Thyroid gland (tissue), 4 donors: ENCODE data around the gene OR1Q1.

Experiments used
- POLR2A ChIP-seq, 2 donors: fragments of 450-650 bp; IDR thresholded peaks; one replicate each; pipeline ENCODE4 v1.6.1; 2017; ENCODE audit warnings: antibody characterized with exemption in 2 of 2, mild to moderate bottlenecking in 2 of 2, moderate library complexity in 1 of 2
- TF ChIP-seq, protein P1 (sequence below), 6 experiments: fragments of 200-600 bp in 3 of 6; fragments of 450-650 bp in 3 of 6; sonication (generic) in 3 of 6; IDR thresholded peaks; one replicate each; pipeline ENCODE4 v1.5.1; 2016 to 2019; ENCODE audit warnings: antibody characterized with exemption in 6 of 6, mild to moderate bottlenecking in 2 of 6, inconsistent platforms in 1 of 6, moderate library complexity in 1 of 6

- TF ChIP-seq, protein P1, sequence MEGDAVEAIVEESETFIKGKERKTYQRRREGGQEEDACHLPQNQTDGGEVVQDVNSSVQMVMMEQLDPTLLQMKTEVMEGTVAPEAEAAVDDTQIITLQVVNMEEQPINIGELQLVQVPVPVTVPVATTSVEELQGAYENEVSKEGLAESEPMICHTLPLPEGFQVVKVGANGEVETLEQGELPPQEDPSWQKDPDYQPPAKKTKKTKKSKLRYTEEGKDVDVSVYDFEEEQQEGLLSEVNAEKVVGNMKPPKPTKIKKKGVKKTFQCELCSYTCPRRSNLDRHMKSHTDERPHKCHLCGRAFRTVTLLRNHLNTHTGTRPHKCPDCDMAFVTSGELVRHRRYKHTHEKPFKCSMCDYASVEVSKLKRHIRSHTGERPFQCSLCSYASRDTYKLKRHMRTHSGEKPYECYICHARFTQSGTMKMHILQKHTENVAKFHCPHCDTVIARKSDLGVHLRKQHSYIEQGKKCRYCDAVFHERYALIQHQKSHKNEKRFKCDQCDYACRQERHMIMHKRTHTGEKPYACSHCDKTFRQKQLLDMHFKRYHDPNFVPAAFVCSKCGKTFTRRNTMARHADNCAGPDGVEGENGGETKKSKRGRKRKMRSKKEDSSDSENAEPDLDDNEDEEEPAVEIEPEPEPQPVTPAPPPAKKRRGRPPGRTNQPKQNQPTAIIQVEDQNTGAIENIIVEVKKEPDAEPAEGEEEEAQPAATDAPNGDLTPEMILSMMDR (IDR thresholded peaks at IDR 0.05) = no peak
- no peak for TF ChIP-seq POLR2A (IDR thresholded peaks at IDR 0.05)
Observed at GRCh38 chr9:122619996-122620395, 5.5 kb downstream of the OR1Q1 start.
